HepG2 (cell line): ENCODE results near the gene ATOH8. TPM values are rescaled to one million over a fixed set of nuclear protein-coding genes. Genes with fewer than 3 reads are reported as not detected.

ENCODE experiments used
- CCDC6 ChIP-seq: sonication (generic); formaldehyde crosslinking; IDR thresholded peaks from 2 replicates; pipeline ENCODE4 v1.8.1; 2022; ENCODE audit warnings: mild to moderate bottlenecking, missing genetic modification reagents, moderate library complexity
- CREM ChIP-seq, 2 experiments: sonication (generic) in 1 of 2; formaldehyde crosslinking in 1 of 2; IDR thresholded peaks; 2 replicates each; pipeline versions ENCODE4 v1.4.0 to v1.6.1; 2016 to 2020; ENCODE audit warnings: antibody characterized with exemption in 1 of 2, mild to moderate bottlenecking in 1 of 2, missing genetic modification reagents in 1 of 2
- ZBTB14 ChIP-seq: sonication (generic); formaldehyde crosslinking; IDR thresholded peaks from 2 replicates; pipeline ENCODE4 v1.4.0; 2020; ENCODE audit warnings: missing genetic modification reagents
- ZNF589 ChIP-seq: sonication (generic); formaldehyde crosslinking; conservative IDR thresholded peaks from 2 replicates; pipeline ENCODE4 v1.8.0; 2022; ENCODE audit warnings: mild to moderate bottlenecking, moderate library complexity, missing genetic modification reagents
- ZNF614 ChIP-seq: IDR thresholded peaks from 2 replicates; pipeline ENCODE4 v1.6.1; 2018; ENCODE audit warnings: missing biosample characterization, missing genetic modification reagents, inconsistent platforms, borderline replicate concordance
- ZSCAN25 ChIP-seq: sonication (generic); formaldehyde crosslinking; IDR thresholded peaks from 2 replicates; pipeline ENCODE4 v1.8.0; 2022; ENCODE audit warnings: mild to moderate bottlenecking, missing genetic modification reagents
- polyA plus RNA-seq, 8 experiments: library from polyadenylated mRNA; depleted of rRNA in 3 of 8; stranded (reverse) in 7 of 8; unstranded in 1 of 8; fragments of >200 nt; fragmentation: Illumina TruSeq in 4 of 8; extraction: Trizol in 4 of 8; gene quantifications; 2 replicates each; pipeline versions ENCODE4 v1.2.1 to v1.2.3, GENCODE V29; 2011 to 2016; ENCODE audit warnings: low read depth in 4 of 8, missing spikeins in 1 of 8, mixed read lengths in 1 of 8; ENCODE audit not compliant: insufficient read depth in 1 of 8
- total RNA-seq, 5 experiments: library from RNA; depleted of rRNA; stranded (reverse); fragments of >200 nt; fragmentation: Illumina TruSeq; extraction: Trizol; gene quantifications; 2 replicates each; pipeline ENCODE4 v1.2.3, GENCODE V29; 2016; ENCODE audit warnings: low read depth in 1 of 5
- TF ChIP-seq, protein P1 (sequence below): sonication (generic); formaldehyde crosslinking; IDR thresholded peaks from 2 replicates; pipeline ENCODE4 v1.4.0; 2020; ENCODE audit warnings: missing genetic modification reagents, borderline replicate concordance
- TF ChIP-seq, protein P2 (sequence below): sonication (generic); IDR thresholded peaks from 2 replicates; pipeline ENCODE4 v1.6.1; 2016; ENCODE audit warnings: low read depth, borderline replicate concordance

Gene ATOH8
- total and polyA plus RNA-seq, 2 of the 13 experiments (the other 11 are each of a cell fraction or from before 2014, with no cell fraction given): 0.13 to 0.61 TPM

DNA sequence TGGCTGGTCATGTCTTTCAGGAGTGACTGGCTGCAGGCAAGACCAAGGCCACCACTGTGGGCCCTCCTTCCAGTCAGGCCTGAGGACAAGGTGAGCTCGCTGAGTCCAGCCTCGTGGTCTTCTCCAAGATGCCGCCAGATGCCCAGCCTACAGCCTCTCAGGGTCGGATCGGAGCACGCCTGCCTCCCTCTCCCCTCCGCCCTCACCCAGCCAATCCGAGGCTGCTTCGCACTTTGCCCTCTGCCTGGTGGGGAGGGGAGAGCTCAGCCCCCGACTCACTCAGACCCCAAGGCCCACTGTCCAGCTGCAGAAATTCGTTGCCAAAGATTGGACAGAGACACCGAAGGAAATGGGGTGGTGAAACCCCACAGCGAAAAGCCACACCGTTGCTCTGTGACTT, 33.1 kb downstream of the ATOH8 start (continued):
- TF ChIP-seq, protein P1, sequence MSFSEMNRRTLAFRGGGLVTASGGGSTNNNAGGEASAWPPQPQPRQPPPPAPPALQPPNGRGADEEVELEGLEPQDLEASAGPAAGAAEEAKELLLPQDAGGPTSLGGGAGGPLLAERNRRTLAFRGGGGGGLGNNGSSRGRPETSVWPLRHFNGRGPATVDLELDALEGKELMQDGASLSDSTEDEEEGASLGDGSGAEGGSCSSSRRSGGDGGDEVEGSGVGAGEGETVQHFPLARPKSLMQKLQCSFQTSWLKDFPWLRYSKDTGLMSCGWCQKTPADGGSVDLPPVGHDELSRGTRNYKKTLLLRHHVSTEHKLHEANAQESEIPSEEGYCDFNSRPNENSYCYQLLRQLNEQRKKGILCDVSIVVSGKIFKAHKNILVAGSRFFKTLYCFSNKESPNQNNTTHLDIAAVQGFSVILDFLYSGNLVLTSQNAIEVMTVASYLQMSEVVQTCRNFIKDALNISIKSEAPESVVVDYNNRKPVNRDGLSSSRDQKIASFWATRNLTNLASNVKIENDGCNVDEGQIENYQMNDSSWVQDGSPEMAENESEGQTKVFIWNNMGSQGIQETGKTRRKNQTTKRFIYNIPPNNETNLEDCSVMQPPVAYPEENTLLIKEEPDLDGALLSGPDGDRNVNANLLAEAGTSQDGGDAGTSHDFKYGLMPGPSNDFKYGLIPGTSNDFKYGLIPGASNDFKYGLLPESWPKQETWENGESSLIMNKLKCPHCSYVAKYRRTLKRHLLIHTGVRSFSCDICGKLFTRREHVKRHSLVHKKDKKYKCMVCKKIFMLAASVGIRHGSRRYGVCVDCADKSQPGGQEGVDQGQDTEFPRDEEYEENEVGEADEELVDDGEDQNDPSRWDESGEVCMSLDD (CRISPR knock-in tag): no peak
- no peak for TF ChIP-seq CREM (IDR thresholded peaks at IDR 0.05)
- TF ChIP-seq CREM (CRISPR knock-in tag; IDR thresholded peaks at IDR 0.05): no peak
- no peak for TF ChIP-seq ZBTB14 (CRISPR knock-in tag)
- TF ChIP-seq, protein P2, sequence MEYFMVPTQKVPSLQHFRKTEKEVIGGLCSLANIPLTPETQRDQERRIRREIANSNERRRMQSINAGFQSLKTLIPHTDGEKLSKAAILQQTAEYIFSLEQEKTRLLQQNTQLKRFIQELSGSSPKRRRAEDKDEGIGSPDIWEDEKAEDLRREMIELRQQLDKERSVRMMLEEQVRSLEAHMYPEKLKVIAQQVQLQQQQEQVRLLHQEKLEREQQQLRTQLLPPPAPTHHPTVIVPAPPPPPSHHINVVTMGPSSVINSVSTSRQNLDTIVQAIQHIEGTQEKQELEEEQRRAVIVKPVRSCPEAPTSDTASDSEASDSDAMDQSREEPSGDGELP: no peak
- no peak for TF ChIP-seq ZNF614
- no peak for TF ChIP-seq CCDC6 (CRISPR knock-in tag)
- no peak for TF ChIP-seq ZNF589 (CRISPR knock-in tag)
- TF ChIP-seq ZSCAN25: no peak
- TF ChIP-seq, all 625 proteins: peak for 0
